ENCODE results near the gene PODXL2.

The PODXL2 gene

DNA sequence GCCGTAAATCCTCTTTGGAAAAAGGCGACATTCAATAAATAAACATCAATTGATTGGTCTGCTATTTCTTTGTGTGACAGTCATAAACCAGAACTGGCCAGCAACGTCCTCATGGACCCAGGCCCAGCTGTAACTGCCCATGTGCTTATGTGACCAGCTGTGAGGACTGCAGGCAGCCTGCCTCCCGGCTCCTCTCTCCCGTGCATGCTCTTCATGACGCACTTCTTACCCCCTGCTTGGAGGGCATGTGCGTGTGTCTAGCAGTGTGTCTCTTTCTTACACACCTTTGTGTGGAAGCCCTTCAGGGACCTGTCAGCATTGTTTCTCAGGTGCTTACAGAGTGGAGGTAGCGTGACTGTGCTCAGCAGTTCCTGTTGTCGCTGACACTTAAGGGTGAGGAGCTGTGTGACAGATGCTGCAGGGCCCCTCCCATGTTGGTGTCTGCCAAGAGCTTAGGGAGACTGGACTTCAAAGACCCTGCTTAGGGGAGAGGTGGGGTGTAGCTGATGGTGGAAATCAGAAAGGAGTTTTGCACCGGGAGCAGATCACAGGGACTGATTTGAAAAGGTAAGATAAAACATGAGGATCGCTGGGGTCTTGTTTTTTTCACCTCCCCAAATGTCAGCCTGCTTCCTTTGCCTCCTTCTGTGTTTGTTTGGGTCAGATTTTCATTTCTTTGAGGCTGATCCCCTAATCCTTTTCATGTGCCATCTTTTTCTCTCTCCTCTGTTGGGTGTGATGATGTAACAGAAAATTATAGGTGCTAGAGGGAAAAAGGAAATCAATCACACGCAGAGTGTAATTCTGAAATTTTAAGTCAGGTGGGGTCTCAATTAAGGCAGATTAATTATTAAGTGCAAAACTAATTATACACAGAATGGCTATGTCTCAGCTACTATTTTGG, 2.1 kb downstream of the PODXL2 start:
- no peak for TF ChIP-seq GATA3 (IDR thresholded peaks at IDR 0.05; ENCODE audit: low read depth, low read length)

- peak; percentile 68 for TF ChIP-seq GATA2 (IDR thresholded peaks at IDR 0.05; ENCODE audit: low read depth, low read length)
- 0 out of 2 replicates have a peak, but pooled peaks have one; percentile 32 for TF ChIP-seq GATA3 (IDR thresholded peaks at IDR 0.05; ENCODE audit: low read depth, low read length)
These were observed 3.2 kb downstream of the PODXL2 start for GRCh38 chr3:127632035-127632820.

GRCh38 chr3:127634653-127635052, 5.7 kb downstream of the PODXL2 start:
- TF ChIP-seq GATA3 (IDR thresholded peaks at IDR 0.05; ENCODE audit: low read depth, low read length): no peak
- TF ChIP-seq GATA2 (IDR thresholded peaks at IDR 0.05; ENCODE audit: low read depth, low read length): no peak

GRCh38 chr3:127637546-127637945, 8.6 kb downstream of the PODXL2 start:
- TF ChIP-seq GATA2 (IDR thresholded peaks at IDR 0.05; ENCODE audit: low read depth, low read length): no peak
- no peak for TF ChIP-seq GATA3 (IDR thresholded peaks at IDR 0.05; ENCODE audit: low read depth, low read length)

DNA sequence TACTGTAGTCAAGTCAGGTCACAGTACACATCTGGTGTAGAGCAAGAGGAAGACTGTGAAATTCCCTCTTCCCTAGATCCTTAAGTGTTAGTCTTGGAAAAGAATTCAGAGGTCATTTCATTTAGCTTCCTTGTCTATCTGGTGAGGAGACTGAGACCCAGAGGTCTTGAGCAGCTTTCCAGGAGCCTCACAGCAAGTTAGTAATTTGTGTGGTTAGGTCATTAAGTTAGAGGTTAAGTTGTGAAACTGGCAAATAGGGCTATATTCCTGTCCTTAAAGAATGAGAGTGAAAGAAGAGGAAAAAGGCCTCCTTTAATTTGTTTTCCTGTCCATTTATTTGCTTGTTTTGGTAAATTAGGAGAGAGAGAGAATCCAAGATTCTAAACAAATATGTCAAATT, 9.0 kb downstream of the PODXL2 start:
- no peak for TF ChIP-seq GATA2 (IDR thresholded peaks at IDR 0.05; ENCODE audit: low read depth, low read length)
- TF ChIP-seq GATA3 (IDR thresholded peaks at IDR 0.05; ENCODE audit: low read depth, low read length): no peak

DNA sequence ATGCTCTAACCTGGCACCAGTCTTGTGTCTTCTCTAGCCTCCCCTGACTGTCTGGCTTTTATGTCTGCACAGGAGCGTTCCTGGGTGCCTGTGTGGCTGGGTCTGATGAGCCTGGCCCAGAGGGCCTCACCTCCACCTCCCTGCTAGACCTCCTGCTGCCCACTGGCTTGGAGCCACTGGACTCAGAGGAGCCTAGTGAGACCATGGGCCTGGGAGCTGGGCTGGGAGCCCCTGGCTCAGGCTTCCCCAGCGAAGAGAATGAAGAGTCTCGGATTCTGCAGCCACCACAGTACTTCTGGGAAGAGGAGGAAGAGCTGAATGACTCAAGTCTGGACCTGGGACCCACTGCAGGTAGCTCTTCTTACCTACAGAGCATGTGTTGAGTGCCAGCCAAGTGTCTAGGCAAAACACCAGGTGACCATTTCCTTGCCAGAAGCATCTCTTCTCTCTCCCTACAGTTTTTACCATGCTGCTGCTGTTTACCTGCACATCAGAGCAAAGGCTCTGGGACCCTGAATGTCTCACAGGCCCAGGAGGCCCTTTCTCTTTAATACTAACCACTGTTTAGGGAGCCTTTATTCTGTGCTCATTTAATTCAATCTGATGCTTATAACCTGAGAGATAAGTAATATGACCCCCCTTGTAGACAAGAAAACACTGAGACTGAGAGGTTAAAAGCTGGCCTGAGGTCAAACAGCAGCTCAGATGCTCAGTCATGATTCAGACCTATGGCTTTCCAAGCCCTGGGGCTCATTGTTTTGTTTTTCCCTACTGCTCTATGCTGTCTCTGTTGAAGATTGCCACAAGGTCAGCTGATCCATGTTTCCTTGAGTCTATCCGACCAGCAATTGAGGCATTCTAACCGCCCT, 10.4 kb downstream of the PODXL2 start:
- TF ChIP-seq GATA2 (IDR thresholded peaks at IDR 0.05; ENCODE audit: low read depth, low read length): no peak
- no peak for TF ChIP-seq GATA3 (IDR thresholded peaks at IDR 0.05; ENCODE audit: low read depth, low read length)

DNA sequence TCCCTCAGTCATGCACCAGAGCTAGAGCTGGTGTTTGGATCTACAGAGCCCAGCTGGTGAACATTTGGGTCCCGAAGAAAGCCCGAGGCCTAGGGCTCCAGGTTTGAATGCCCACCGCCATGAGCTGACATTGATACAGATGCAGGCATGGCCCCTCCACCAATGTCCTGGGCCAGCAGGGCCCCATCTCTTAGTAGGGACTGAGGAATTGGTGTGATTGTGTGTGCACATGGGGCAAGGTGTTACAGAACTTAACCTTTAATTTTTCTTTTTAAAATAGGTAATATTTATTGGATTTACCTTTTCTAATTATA, 11.0 kb downstream of the PODXL2 start:
- TF ChIP-seq GATA3 (IDR thresholded peaks at IDR 0.05; ENCODE audit: low read depth, low read length) (no peak), GATA2 (IDR thresholded peaks at IDR 0.05; ENCODE audit: low read depth, low read length) (no peak)

GRCh38 chr3:127644641-127645370, 15.8 kb downstream of the PODXL2 start:
- no peak for TF ChIP-seq GATA2 (IDR thresholded peaks at IDR 0.05; ENCODE audit: low read depth, low read length)
- no peak for TF ChIP-seq GATA3 (IDR thresholded peaks at IDR 0.05; ENCODE audit: low read depth, low read length)

DNA sequence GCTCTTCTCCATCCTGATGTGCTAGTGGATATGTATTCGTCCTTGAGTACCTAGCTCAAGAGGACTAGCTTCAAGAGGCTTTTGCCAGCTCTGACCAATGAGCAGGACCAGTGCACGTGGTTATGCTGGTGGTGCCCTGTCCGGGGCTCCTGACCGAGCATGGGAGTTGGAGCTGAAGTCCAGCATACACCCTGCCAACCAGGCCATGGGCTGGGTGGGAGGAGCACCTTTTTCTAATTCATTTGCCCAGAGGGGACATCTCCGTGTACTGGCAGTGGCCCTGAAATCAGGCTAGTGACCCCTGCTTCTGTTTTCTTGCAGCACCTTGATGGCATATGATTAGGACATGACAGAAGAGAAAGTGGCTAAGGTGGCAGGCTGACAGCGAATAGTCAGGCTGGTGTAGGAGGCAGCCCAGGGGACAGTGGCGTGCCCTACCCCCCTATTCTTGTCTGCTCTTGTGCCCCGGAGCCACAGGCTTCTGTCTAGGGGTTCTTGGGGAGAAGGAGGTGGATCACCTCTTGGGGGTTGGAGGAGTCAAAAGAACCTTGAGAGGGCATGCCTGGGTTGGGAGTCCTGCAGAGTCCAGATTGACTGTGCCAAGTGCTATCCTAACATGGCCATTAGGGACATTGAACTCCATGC, 16.5 kb downstream of the PODXL2 start:
- TF ChIP-seq GATA3 (IDR thresholded peaks at IDR 0.05; ENCODE audit: low read depth, low read length) (no peak), GATA2 (IDR thresholded peaks at IDR 0.05; ENCODE audit: low read depth, low read length) (no peak)

DNA sequence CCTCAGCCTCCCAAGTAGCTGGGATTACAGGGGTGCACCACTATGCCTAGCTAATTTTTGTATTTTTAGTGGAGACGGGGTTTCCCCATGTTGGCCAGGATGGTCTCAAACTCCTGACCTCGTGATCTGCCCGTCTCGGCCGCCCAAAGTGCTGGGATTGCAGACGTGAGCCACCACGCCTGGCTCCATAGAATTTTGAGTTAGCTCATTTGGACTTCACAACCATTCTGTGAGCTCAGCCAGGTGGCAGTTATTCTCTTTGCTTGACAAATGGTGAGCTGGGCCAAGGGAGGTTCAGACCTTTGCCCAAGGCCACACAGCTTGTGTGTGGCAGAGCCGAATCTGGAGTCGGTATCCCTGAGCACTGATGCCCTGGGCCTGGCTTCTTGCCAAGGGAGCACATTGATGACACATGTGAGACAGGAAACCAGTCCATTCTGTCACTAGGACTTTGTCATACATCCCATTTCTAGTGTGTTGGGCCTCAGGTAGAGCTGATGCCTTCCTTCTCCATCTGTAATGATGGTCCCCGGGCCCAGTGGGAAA, 17.6 kb downstream of the PODXL2 start:
- no peak for TF ChIP-seq GATA2 (IDR thresholded peaks at IDR 0.05; ENCODE audit: low read depth, low read length)
- no peak for TF ChIP-seq GATA3 (IDR thresholded peaks at IDR 0.05; ENCODE audit: low read depth, low read length)

DNA sequence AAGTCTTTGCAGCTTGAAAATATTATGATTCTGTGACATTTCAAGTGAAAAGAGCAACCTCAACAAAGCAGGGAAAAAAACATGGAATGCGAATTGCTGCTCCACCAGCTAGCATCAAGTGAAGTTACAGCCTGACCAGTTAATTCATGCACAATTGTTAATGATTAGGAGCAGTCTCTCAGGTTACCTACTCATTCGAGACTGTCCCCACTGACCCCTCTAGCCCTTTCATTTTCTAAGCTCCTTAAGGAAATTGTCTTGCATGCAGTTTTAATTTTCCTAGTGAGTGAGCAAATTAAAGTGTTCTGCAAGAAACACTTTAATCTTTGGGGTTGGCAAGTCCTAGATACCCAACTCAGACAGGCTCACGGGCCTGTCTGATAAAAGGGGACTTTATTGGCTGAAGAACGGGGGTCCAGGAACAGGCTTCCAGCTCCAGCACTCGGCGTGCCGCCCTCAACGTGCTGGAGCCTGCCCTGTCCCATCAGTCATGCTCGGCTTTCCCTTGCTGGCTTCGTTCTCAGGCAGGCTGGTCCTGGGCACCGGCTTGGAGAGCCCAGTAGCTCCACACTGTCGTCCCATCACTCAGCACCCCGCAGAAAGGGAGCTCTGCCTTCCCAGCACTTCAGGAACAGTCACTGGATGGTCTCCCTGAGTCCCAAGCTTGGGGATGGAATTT, 18.3 kb downstream of the PODXL2 start:
- TF ChIP-seq GATA3 (IDR thresholded peaks at IDR 0.05; ENCODE audit: low read depth, low read length) (no peak), GATA2 (IDR thresholded peaks at IDR 0.05; ENCODE audit: low read depth, low read length) (no peak)

DNA sequence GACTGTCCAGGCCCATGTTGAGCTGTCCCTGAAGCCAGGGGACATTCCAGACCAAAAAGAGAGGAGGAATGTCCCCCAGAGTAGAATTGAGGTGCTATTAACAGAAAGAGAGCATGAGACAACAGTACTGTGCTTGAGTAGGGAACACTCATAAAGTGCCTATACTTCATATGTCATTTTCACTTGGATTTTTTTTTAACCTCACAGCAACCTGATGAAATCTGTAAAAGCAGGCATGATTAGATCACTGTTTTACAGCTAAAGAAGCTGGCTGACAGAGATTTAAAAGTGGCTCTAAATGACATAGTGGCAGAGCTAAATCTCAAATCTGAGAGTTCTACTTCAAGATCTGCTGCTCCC, 18.8 kb downstream of the PODXL2 start:
- TF ChIP-seq GATA2 (IDR thresholded peaks at IDR 0.05; ENCODE audit: low read depth, low read length) (no peak), GATA3 (IDR thresholded peaks at IDR 0.05; ENCODE audit: low read depth, low read length) (no peak)

All from SH-SY5Y (cell line).